ENCODE data around the gene PML.
A peak's percentile ranks its signal among the peaks of the same experiment; 100 is the strongest.
"Not testable (repeated sequence)": the region's sequence is repeated elsewhere in the genome, so short reads cannot be mapped to it uniquely, and the experiment has no call there.

The PML gene

DNA sequence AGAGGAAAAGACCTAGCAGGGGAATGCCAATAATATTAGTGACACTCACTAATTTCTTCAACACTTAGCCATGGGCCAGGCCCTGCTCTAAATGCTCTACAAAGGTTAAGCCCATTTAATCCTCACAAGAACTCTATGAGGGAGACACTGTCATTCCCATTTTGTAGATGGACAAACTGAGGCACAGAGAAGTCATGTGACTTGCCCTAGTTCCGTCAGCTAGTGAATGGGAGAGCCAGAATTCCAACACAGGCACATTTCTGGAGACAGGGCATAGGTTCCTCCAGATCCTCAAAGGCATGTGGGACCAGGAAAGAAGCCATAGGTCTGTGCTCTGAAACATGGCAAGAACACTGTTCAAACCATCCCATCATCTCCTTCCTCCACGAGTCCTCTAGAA, 36.7 kb upstream of the PML start:
- no peak for DNase-seq (ENCODE audit: low read depth in 2 of 2)

GRCh38 chr15:73959012-73959581, 35.4 kb upstream of the PML start:
- DNase-seq (ENCODE audit: low read depth in 2 of 2): no peak

- DNase-seq (ENCODE audit: low read depth in 2 of 2): no peak
Measured at GRCh38 chr15:73959801-73960200, 34.7 kb upstream of the PML start.

DNA sequence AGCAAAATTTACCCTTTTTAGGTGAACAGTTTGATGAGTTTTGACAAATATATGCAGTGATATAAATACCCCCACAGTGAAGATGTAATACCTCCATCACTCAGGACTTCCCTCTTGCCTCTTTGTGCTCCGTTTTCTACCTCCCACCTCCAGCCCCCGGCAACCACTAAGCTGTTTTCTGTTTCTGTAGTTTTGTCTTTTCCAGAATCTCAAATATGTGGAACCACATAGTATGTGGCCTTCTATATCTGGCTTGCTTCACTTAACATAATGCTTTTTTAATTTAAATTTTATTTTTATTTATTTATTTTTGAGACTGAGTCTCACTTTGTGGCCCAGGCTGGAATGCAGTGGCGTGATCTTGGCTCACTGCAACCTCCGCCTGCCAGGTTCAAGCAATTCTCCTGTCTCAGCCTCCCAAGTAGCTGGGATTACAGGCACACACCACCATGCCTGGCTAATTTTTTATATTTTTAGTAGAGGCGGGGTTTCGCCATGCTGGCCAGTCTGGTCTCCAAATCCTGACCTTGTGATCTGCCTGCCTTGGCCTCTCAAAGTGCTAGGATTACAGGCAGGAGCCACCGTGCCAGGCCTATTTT, 33.9 kb upstream of the PML start:
- not testable (repeated sequence) for DNase-seq (ENCODE audit: low read depth in 2 of 2)

DNA sequence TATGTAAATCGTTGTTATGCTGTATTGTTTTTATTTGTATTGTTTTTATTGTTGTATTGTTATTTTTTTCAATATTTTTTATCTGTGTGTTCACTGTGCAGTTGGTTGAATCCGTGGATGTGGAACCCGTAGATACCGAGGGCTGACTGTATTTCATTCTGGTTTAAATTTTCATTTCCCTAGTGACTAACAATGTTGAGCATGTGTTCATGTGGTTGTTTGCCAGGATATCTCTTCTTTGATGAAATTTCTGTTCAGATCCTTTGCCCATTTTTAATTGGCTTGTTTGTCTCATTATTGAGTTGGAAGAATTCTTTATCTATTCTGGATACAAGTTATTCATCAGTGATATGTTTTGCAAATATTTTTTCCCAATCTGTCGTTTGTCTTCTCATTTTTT, 32.1 kb upstream of the PML start:
- DNase-seq (ENCODE audit: low read depth in 2 of 2): no peak

GRCh38 chr15:73964736-73965093, 29.8 kb upstream of the PML start:
- peak; percentile 68 to 75 for DNase-seq (ENCODE audit: low read depth in 2 of 2)

GRCh38 chr15:73965094-73965757, 29.3 kb upstream of the PML start:
- peak in 1 of 2 donors; percentile 61 for DNase-seq (ENCODE audit: low read depth in 2 of 2)

DNA sequence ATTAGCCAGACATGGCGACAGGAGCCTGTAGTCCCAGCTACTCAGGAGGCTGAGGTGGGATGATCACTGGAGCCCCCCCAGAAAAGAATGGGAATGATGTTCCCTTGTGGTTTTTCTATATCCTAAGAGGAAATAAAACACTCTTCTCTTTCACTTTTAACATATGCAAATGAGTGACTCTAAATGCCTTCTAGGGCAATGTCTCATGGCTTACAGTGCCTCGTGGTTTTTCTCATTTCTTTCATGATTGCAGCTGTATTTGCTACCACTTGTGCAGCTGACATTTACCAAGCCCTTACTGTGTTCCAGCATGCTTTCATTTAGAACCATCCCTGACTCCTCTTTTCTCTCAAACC, 28.8 kb upstream of the PML start:
- no peak for DNase-seq (ENCODE audit: low read depth in 2 of 2)

- DNase-seq (ENCODE audit: low read depth in 2 of 2): no peak
Measured at GRCh38 chr15:73968461-73968860, 26.1 kb upstream of the PML start.

DNA sequence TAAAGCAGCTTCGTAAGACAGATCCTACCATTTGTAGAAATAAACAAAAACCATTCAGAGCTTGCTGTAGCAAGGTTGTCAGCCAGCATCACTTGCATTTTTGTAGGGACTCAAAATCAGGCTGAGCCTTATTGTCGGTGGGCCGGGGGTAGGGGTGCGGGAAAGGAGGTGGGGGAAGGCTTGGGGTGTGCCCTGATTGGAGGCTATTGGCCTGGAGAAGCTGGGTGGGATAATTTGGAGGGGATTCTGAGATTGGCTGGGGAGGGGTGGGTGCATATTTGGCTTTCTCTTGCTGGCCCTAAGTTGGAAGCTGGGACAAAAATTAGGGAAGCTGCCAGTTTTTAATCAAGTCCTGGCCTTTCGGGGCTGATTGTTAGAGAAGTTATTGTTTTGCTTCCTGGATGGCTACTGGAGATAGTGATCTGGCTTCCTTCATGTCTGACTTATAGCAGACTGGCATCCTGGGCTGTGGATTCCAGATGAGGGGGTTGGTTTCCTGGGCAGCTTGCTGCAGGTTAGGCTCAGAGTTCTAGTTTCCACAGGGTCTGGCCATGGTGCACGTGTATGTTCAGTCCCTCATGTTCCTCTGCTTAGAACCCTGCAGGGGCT, 25.3 kb upstream of the PML start:
- DNase-seq (ENCODE audit: low read depth in 2 of 2): no peak

DNA sequence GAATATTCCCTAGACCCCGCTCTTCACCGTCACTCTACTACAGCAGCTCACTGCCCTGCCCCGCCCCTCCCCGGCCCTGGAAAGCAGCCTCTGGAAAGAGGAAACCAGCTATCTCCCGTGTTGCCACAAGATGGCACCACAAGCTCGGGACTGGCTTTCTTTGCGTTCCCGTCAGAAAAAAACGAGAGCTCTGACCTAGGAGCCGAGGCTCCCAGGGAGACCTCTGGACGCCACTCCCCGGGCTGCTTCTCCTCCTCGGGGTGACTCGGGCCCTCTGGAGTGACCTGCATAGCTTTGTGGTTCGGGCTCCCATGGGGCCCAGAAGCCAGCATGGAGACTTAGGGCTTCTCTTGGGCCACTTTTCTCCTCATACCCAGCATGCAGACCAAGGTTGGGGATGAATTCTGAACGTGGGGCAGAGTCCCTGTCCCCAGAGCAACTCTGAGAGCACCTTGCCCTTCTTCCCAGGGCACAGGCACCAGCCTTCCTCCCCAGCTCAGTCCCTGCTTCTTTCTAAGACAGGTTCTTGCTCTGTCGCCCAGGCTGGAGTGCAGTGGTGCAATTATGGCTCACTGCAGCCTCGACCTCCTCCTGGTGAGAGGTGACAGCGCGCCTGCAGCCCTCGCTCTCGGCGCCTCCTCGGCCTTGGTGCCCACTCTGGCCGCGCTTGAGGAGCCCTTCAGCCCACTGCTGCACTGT, 21.4 kb upstream of the PML start:
- DNase-seq (ENCODE audit: low read depth in 2 of 2): peak; percentile 66 to 69

- DNase-seq (ENCODE audit: low read depth in 2 of 2): not testable (repeated sequence)
Measured at GRCh38 chr15:73973683-73974200, 20.8 kb upstream of the PML start.

DNA sequence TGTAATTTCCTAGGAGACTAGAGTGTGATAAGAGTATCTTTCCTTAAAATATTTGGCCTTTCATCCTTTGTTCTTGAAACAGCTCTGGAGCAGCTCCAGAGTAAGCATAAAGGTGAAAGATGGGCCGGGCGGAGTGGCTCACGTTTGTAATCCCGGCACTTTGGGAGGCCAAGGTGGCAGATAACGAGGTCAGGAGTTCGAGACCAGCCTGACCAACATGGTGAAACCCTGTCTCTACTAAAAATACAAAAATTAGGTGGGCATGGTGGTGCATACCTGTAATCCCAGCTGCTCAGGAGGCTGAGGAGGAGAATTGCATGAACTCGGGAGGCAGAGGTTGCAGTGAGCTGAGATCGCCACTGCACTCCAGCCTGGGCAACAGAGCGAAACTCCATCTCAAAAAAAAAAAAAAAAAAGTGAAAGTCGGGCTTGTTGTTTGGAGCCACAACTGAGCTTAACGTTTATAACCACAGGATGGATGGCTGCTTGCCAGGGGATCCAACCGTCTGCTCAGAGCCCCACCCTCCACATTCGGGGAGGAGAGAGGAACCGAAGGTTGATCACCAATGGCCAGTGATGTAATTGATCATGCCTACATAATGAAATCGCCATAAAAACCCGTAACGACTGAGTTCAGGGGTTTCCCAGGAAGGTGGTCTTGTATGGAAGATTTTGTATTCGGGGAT, 18.9 kb upstream of the PML start:
- not testable (repeated sequence) for DNase-seq (ENCODE audit: low read depth in 2 of 2)

DNA sequence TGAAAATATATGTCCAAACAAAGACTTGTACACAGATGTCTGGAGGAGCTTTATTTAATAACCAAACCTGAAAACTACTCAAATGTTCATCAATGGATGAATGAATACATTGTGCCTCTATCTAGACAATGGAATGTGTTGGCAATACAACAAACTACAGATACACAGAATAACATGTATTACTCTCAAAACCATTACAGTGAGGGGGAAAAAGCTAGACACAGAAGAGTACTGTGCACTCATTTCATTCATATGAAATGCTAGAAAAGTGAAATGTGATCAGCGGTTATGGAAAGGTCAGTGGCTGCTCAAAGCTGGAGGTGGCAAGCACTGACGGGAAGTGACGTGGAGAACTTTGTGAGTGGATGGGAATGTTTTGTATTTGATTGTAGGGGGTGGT, 15.6 kb upstream of the PML start:
- no peak for DNase-seq (ENCODE audit: low read depth in 2 of 2)

DNA sequence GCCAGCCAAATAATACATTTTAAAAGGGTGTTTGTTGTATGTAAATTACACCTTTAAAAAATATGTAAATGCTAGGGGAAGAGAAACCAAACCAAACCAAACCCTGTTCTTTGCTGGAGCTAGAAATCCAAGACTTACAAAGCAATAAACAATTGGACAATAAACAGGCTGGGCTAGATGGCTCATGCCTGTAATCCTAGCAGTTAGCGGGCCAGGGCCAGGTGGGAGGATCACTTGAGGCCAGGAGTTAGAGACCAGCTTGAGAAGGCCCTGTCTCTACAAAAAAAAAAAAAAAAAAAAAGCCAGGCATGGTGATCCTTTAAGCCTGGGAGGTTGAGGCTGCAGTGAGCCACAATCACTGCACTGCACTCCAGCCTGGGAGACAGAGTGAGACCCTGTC, 14.9 kb upstream of the PML start:
- no peak for DNase-seq (ENCODE audit: low read depth in 2 of 2)

- no peak for DNase-seq (ENCODE audit: low read depth in 2 of 2)
Measured at GRCh38 chr15:73981761-73982221, 12.7 kb upstream of the PML start.

DNA sequence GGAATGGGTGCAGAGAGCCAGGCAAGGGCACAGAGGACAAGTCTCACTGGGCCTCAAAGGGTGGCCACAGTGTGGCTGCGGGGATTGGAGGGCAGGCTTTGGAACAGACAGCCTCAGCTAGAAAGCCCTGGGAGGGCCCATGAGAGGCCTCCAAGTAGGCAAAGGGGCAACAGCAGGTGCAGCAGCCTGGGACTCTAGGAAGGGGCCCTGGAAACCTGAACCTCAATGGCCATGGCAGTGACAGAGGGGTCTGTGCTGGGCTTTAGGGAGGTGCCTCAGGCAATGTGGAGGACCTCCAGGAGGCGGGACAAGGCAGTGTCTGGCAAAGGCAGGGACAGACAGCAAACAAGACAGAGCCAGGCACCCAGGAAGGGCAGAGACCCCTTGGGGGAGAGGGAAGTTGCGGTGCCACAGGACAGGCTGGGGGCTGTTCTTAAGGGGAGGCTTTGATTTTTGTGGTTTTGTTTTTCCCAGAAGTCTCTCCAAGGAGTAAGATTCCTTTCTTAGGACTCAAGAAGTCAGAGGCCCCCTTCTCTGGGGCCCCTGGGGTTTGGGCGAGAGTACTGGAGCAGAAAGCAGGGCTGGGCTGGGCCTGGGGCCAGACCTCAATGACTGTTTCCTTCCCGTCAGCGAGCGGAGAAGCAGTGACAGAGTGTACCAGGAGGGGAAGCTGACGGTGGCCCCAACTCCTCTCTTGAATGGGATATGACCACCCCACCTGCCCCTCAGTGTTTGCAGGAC, 12.1 kb upstream of the PML start:
- no peak for DNase-seq (ENCODE audit: low read depth in 2 of 2)

- no peak for DNase-seq (ENCODE audit: low read depth in 2 of 2)
Measured at GRCh38 chr15:73983211-73983727, 11.2 kb upstream of the PML start.

- no peak for DNase-seq (ENCODE audit: low read depth in 2 of 2)
Measured at GRCh38 chr15:73983773-73984172, 10.7 kb upstream of the PML start.

- DNase-seq (ENCODE audit: low read depth in 2 of 2): no peak
Measured at GRCh38 chr15:73984208-73984979, 10.1 kb upstream of the PML start.
